Neutrophil (primary cell): Measurements from ENCODE around the gene ASIC4.

ENCODE experiments used
- H3K27ac ChIP-seq: fragments of 200-600 bp; sonication (generic); 2 replicates; pipeline ENCODE4 v1.5.1; 2016; ENCODE audit warnings: mild to moderate bottlenecking, moderate library complexity
- H3K27me3 ChIP-seq: fragments of 200-600 bp; sonication (generic); 2 replicates; pipeline ENCODE4 v1.6.0; 2016; ENCODE audit warnings: mild to moderate bottlenecking
- H3K36me3 ChIP-seq: fragments of 200-600 bp; sonication (generic); 2 replicates; pipeline ENCODE4 v1.5.1; 2017
- H3K4me1 ChIP-seq, 2 experiments: fragments of 200-600 bp in 1 of 2; sonication (generic) in 1 of 2; 1 replicate in 1 of 2; 2 replicates in 1 of 2; pipeline versions ENCODE4 v1.5.1 to v1.6.1; 2013 to 2016; ENCODE audit warnings: low read depth in 1 of 2, low read length in 1 of 2, mild to moderate bottlenecking in 1 of 2, moderate library complexity in 1 of 2; ENCODE audit not compliant: control insufficient read depth in 1 of 2, insufficient read depth in 1 of 2
- H3K4me3 ChIP-seq, 2 experiments: fragments of 200-600 bp in 1 of 2; sonication (generic) in 1 of 2; 1 replicate in 1 of 2; 2 replicates in 1 of 2; pipeline ENCODE4 v1.5.1; 2013 to 2016; ENCODE audit warnings: low read depth in 1 of 2, low read length in 1 of 2, mild to moderate bottlenecking in 1 of 2, moderate library complexity in 1 of 2
- H3K9me3 ChIP-seq: fragments of 200-600 bp; sonication (generic); 2 replicates; pipeline ENCODE4 v1.5.1; 2016
- TF ChIP-seq, protein P1 (sequence below): fragments of 200-600 bp; sonication (generic); IDR thresholded peaks from 2 replicates; pipeline ENCODE4 v1.5.1; 2016; ENCODE audit warnings: antibody characterized with exemption

Gene ASIC4

DNA sequence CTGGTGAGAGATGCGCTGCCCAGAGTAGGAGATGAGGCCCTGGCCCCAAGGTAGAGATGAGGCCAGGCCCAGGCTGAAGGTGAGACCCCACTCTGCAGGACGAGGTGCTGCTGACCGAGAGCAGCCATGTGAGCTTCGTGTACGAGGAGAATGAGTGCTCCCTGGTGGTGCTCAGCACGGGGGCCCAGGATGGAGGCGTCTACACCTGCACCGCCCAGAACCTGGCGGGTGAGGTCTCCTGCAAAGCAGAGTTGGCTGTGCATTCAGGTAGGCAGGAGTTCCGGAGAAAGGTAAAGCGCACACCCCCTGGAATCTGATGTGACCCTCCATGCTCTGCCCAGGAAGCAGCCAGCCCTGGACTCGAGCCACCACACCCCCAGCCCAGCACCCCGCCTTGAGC lies 37.1 kb upstream of the ASIC4 start:
- H3K36me3 ChIP-seq: no peaks in the 10 kb centered on the region
- H3K9me3 ChIP-seq: no peaks in the 10 kb centered on the region
- no peak overlapping the region for H3K27ac ChIP-seq
- no peaks in the 10 kb centered on the region for H3K4me1 ChIP-seq
- H3K4me3 ChIP-seq: no peak overlapping the region
- TF ChIP-seq, protein P1, sequence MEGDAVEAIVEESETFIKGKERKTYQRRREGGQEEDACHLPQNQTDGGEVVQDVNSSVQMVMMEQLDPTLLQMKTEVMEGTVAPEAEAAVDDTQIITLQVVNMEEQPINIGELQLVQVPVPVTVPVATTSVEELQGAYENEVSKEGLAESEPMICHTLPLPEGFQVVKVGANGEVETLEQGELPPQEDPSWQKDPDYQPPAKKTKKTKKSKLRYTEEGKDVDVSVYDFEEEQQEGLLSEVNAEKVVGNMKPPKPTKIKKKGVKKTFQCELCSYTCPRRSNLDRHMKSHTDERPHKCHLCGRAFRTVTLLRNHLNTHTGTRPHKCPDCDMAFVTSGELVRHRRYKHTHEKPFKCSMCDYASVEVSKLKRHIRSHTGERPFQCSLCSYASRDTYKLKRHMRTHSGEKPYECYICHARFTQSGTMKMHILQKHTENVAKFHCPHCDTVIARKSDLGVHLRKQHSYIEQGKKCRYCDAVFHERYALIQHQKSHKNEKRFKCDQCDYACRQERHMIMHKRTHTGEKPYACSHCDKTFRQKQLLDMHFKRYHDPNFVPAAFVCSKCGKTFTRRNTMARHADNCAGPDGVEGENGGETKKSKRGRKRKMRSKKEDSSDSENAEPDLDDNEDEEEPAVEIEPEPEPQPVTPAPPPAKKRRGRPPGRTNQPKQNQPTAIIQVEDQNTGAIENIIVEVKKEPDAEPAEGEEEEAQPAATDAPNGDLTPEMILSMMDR: no peak
- peaks cover 70% of the 10 kb centered on the region for H3K27me3 ChIP-seq

DNA sequence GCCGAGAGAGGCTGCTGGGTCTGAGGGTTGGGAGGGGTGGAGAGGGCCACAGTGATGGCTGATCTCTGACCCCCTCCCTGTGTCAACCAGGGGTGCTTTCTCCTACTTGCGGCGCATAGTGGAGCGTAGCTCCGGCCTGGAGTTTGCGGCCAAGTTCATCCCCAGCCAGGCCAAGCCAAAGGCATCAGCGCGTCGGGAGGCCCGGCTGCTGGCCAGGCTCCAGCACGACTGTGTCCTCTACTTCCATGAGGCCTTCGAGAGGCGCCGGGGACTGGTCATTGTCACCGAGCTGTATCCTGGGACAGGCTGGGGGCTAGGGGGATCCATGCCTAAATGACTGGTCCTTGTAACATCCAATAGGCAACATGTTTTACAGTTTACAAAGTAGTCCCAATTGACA lies 36.5 kb upstream of the ASIC4 start:
- Histone ChIP-seq H3K4me3 (no peak overlapping the region), H3K9me3 (no peaks in the 10 kb centered on the region), H3K4me1 (no peaks in the 10 kb centered on the region), H3K27me3 (peaks cover 76% of the 10 kb centered on the region), H3K27ac (no peak overlapping the region), H3K36me3 (no peaks in the 10 kb centered on the region)
- TF ChIP-seq, protein P1: no peak

DNA sequence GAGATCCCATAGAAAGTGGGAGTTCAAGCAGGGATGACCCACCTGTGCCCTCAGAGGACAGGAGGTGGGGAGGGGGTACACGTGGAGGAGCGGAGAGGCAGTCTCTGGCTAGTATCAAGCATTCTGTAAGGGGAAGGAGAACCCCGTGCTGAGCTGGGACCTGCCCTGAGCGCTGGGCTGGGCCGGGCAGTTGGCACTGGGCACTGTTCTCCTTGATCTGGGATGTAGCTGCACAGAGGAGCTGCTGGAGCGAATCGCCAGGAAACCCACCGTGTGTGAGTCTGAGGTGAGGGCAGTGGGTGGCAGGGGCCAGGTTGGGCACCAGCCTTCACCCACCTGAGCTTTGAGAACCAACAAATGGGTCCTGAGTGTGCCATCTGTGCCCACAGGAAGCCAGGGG lies 35.4 kb upstream of the ASIC4 start:
- Histone ChIP-seq H3K4me1 (no peaks in the 10 kb centered on the region), H3K27me3 (peaks cover 87% of the 10 kb centered on the region), H3K27ac (no peak overlapping the region), H3K4me3 (no peak overlapping the region), H3K36me3 (no peaks in the 10 kb centered on the region), H3K9me3 (no peaks in the 10 kb centered on the region)
- TF ChIP-seq, protein P1: no peak

DNA sequence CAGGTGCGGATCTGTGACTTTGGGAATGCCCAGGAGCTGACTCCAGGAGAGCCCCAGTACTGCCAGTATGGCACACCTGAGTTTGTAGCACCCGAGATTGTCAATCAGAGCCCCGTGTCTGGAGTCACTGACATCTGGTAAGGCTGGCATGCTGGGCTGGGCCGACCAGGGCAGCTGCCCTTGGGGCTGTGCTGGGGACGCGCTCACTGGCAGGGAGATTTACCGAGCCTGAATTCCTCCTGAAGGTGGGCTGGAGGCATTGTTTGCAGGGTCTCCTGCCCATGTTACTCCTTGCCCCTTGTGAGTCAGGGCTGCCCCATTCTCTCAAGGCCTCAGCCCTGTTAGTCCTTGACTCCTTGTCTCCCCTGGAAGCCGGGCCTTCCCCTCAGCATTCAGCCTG lies 34.3 kb upstream of the ASIC4 start:
- Histone ChIP-seq H3K9me3 (no peaks in the 10 kb centered on the region), H3K4me1 (no peaks in the 10 kb centered on the region), H3K27me3 (peaks cover 97% of the 10 kb centered on the region), H3K4me3 (no peak overlapping the region), H3K27ac (no peak overlapping the region), H3K36me3 (no peaks in the 10 kb centered on the region)
- TF ChIP-seq, protein P1: no peak

DNA sequence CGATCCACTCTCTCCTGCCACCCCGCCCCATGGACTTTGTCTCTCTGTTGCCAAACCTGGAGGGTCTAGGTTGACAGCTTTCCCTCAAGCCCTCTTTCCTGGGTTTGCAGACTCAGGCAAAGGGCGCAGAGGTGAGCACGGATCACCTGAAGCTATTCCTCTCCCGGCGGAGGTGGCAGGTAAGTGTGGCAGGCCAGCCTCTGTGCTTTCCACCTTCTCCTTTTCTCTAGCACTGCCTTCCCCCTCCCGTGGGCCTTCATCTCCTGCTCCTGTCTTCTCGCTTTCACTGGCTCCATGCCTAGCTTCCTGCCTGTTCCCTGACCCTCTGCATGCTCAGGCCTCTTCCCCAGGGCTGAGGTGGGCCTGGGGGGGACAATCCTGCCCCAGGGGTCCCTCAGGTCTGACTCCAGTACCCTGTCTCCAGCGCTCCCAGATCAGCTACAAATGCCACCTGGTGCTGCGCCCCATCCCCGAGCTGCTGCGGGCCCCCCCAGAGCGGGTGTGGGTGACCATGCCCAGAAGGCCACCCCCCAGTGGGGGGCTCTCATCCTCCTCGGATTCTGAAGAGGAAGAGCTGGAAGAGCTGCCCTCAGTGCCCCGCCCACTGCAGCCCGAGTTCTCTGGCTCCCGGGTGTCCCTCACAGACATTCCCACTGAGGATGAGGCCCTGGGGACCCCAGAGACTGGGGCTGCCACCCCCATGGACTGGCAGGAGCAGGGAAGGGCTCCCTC lies 31.4 kb upstream of the ASIC4 start:
- Histone ChIP-seq H3K4me3 (no peak overlapping the region), H3K27me3 (peaks cover 97% of the 10 kb centered on the region), H3K9me3 (no peaks in the 10 kb centered on the region), H3K27ac (no peak overlapping the region), H3K4me1 (no peaks in the 10 kb centered on the region), H3K36me3 (no peaks in the 10 kb centered on the region)
- TF ChIP-seq, protein P1: no peak
